Mesangial cell (primary cell): Measurements from ENCODE around the gene GINM1. TPM values are rescaled to one million over a fixed set of nuclear protein-coding genes. Genes with fewer than 3 reads are reported as not detected.

Experiments used
- total RNA-seq: library from RNA; depleted of rRNA; stranded (reverse); fragments of >200 nt; gene quantifications from 2 replicates; pipeline ENCODE4 v1.2.3, GENCODE V29; 2015

GINM1 gene
- 21.8 and 32.1 TPM in 2 replicates for total RNA-seq

GRCh38 chr6:149565527-149566409, at the start of gene GINM1:
Gene GINM1 (plus strand): TSS chr6:149566375. CDS start chr6:149566415, 40 bp downstream.

GRCh38 chr6:149545754-149546471, 20.3 kb upstream of the GINM1 start, which contains the start of gene PPIL4:
Gene PPIL4 (minus strand): TSS chr6:149546043. CDS start chr6:149546005, 38 bp downstream.

Other genes starting within 250 kb of the GINM1 start
- 18.6 and 20.2 TPM in 2 replicates for gene TAB2, start 248.7 kb upstream of the GINM1 start, total RNA-seq
- gene SUMO4, start 166.1 kb upstream of the GINM1 start, total RNA-seq, result not detected in 2 replicates
- 0.13 TPM in 1 of 2 replicates, not detected in the other for gene ZC3H12D, start 81.4 kb upstream of the GINM1 start, total RNA-seq
- 9.0 and 9.8 TPM in 2 replicates for gene PPIL4, start 20.3 kb upstream of the GINM1 start, total RNA-seq
- 10.8 and 14.3 TPM in 2 replicates for gene KATNA1, start 82.3 kb downstream of the GINM1 start, total RNA-seq
- gene LATS1, start 151.7 kb downstream of the GINM1 start, total RNA-seq, result 10.6 and 19.4 TPM in 2 replicates
- gene NUP43, start 180.2 kb downstream of the GINM1 start, total RNA-seq, result 17.0 and 31.4 TPM in 2 replicates
- 64.4 and 129 TPM in 2 replicates for gene PCMT1, start 183.4 kb downstream of the GINM1 start, total RNA-seq